ENCODE data around the gene DCAF8. TPM values are rescaled to one million over a fixed set of nuclear protein-coding genes. Genes with fewer than 3 reads are reported as not detected.
A peak's percentile ranks its signal among the peaks of the same experiment; 100 is the strongest.

DCAF8 gene
- total RNA-seq, 1 experiment from 2014 or later = 98.1 TPM

DNA sequence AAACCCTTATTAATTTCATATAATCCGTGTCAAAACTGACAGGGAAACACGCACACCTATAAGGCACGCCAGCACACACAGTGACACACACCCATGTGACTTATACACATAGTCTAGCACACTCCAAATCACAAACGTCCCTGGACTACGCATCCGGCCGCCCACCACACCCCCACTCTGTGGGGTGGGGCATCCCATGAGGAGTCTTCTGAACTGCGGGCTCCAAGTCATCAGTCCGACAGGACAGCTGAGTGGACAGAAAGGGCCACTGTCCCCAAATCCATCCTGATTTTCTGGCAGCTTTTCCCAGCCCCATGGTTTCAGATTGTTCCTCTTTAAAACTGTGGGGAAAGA, 56.3 kb downstream of the DCAF8 start:
- POLR2A ChIA-PET = interaction anchor here (1.5 kb wide), 1 partner anchor 14 kb away, joined by 6 read pairs; no protein-coding TSS in a partner anchor
- Histone ChIP-seq H3K27ac (ENCODE audit: low read depth, low read length) (peak overlapping the region; percentile 4; the same call in 1 of the 2 replicates), H3K4me1 (ENCODE audit: control insufficient read depth in 1 of 2, insufficient read depth in 2 of 2, low read length in 2 of 2) (peaks cover 12 to 20% of the 10 kb centered on the region in 2 experiments; a peak in 3 of 4 replicates), H3K9me3 (ENCODE audit: control insufficient read depth in 1 of 2, insufficient read depth in 1 of 2, low read depth in 1 of 2, low read length in 2 of 2) (no peaks in the 10 kb centered on the region), H3K4me2 (ENCODE audit: low read length) (peak overlapping the region; percentile 90), H3K79me2 (ENCODE audit: insufficient read depth, low read length) (peaks cover 48% of the 10 kb centered on the region), H2AFZ (ENCODE audit: low read depth, low read length, poor library complexity, severe bottlenecking) (no peak overlapping the region), H3K36me3 (ENCODE audit: control insufficient read depth in 1 of 2, insufficient read depth in 2 of 2, low read length in 2 of 2) (peaks cover 5 to 20% of the 10 kb centered on the region in 2 experiments; a peak in 3 of 4 replicates), H3K9ac (ENCODE audit: low read length) (peak overlapping the region; percentile 91), H3K27me3 (ENCODE audit: insufficient read depth, low read length) (no peaks in the 10 kb centered on the region), H3K4me3 (replicated peaks in 1 of 2; ENCODE audit: low read depth in 1 of 2, low read length in 2 of 2) (peak overlapping the region; percentile 78 to 89), H4K20me1 (ENCODE audit: insufficient read depth) (0 out of 2 replicates have a peak, but pooled peaks cover 4% of the 10 kb centered on the region), H3K9me2 (ENCODE audit: insufficient read depth) (no peaks in the 10 kb centered on the region)
- DNase-seq (ENCODE audit: low read depth, low spot score) = peak; percentile 10
- TF ChIP-seq, protein P1, sequence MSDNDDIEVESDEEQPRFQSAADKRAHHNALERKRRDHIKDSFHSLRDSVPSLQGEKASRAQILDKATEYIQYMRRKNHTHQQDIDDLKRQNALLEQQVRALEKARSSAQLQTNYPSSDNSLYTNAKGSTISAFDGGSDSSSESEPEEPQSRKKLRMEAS (IDR thresholded peaks at IDR 0.05) = peak; percentile 49; the same call in 1 of the 2 replicates
- no peak for TF ChIP-seq CTCF (IDR thresholded peaks at IDR 0.05 in 2 of 3, conservative IDR thresholded peaks at IDR 0.05 in 1 of 3; ENCODE audit: borderline replicate concordance in 1 of 3, insufficient read depth in 1 of 3, low read depth in 2 of 3, low read length in 2 of 3)
- intact Hi-C loops (cut with micrococcal nuclease) = no loop called here
- peak; percentile 71 for ATAC-seq
- CTCF ChIA-PET = no interaction called here
- BruUV-seq (replicated peaks) = no TSS peak
- RAD21 ChIA-PET (ENCODE audit: low non-redundant PET in 1 of 2, low total read pairs in 2 of 2, uncharacterized antibody in 2 of 2, unreplicated experiment in 2 of 2) = no interaction called here

DNA sequence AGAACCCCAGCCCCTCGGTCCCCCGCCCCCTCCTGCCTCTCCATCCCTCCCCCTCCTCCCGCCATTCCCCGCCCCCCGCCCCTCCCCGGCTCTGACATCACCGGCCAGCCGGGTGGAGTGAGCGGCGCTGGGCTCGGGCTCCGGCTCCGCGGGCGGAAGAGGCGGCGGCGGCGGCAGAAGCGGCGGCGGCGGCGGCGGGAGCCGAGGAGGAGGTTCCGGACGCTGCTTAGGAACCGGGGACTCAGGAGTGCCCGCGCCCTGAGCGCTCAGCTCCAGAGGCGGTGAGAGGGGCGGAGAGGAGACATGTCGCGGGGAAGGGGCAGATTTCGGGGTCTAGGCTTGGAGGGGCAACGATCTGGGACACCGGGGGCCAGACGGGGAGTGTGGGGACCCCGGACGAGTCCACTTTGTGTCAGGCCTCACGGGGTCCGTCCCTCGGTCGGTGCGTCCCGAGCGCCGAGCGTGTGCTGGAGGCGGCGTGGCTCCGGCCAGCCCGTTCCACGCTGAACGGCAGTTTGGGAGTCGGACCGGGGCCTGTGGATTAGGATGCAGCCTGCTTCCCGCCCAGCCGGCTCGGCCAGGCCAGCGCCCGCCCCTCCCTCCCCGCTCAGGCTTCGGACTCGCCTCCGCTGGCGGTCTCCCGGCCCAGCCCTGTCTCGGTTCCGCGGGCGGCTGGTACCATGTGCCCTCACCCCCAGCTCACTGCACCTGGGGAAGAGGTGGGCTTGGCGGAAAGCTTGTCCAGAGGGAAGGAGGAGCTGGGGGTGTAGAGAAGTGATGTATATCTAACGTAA, 56.9 kb downstream of the DCAF8 start, which contains the start of gene PEA15:
TSS of gene PEA15 (plus strand) at position 143 of the 794 bp plus-strand sequence. CDS start 6,161 bp downstream, outside the sequence.
- ChIA-PET POLR2A (no interaction called here), CTCF (interaction anchor here (2.1 kb wide), 1 partner anchor 12 kb away, joined by 17 read pairs; no protein-coding TSS in a partner anchor), RAD21 (ENCODE audit: low non-redundant PET in 1 of 2, low total read pairs in 2 of 2, uncharacterized antibody in 2 of 2, unreplicated experiment in 2 of 2) (no interaction called here)
- H3K9me2 ChIP-seq (ENCODE audit: insufficient read depth) = no peaks in the 10 kb centered on the region
- no peaks in the 10 kb centered on the region for H3K9me3 ChIP-seq (ENCODE audit: control insufficient read depth in 1 of 2, insufficient read depth in 1 of 2, low read depth in 1 of 2, low read length in 2 of 2)
- ATAC-seq (peak; percentile 80), DNase-seq (ENCODE audit: low read depth, low spot score) (peak; percentile 12)
- H3K27me3 ChIP-seq (ENCODE audit: insufficient read depth, low read length) = no peaks in the 10 kb centered on the region
- 0 out of 2 replicates have a peak, but pooled peaks cover 4% of the 10 kb centered on the region for H4K20me1 ChIP-seq (ENCODE audit: insufficient read depth)
- peak within 1 kb of the TSS; percentile 78 to 89 for H3K4me3 ChIP-seq (replicated peaks in 1 of 2; ENCODE audit: low read depth in 1 of 2, low read length in 2 of 2)
- H3K4me1 ChIP-seq (ENCODE audit: control insufficient read depth in 1 of 2, insufficient read depth in 2 of 2, low read length in 2 of 2) = peaks cover 12 to 20% of the 10 kb centered on the region in 2 experiments; a peak in 3 of 4 replicates
- intact Hi-C loops (cut with micrococcal nuclease) = no loop called here
- peak within 1 kb of the TSS; percentile 90 for H3K4me2 ChIP-seq (ENCODE audit: low read length)
- H3K36me3 ChIP-seq (ENCODE audit: control insufficient read depth in 1 of 2, insufficient read depth in 2 of 2, low read length in 2 of 2) = peaks cover 5 to 20% of the 10 kb centered on the region in 2 experiments; a peak in 2 of 4 replicates
- H3K9ac ChIP-seq (ENCODE audit: low read length) = peak within 1 kb of the TSS; percentile 91
- TF ChIP-seq SRF (IDR thresholded peaks at IDR 0.05; ENCODE audit: low read depth) (no peak), SIN3A (IDR thresholded peaks at IDR 0.05; ENCODE audit: low read depth) (peak; percentile 75; the same call in 1 of the 2 replicates), ZFX (IDR thresholded peaks at IDR 0.05) (peak; percentile 73), POLR2AphosphoS5 (IDR thresholded peaks at IDR 0.05; ENCODE audit: low read depth, low read length) (peak; percentile 70), ATF3 (IDR thresholded peaks at IDR 0.05) (no peak), POLR2A (IDR thresholded peaks at IDR 0.05; ENCODE audit: borderline replicate concordance, extremely low read depth, insufficient read depth, insufficient read length) (peak; percentile 24), YY1 (IDR thresholded peaks at IDR 0.05; ENCODE audit: extremely low read depth, insufficient replicate concordance, low read depth, low read length) (peak; percentile 33)
- TSS peak; percentile 54 for BruUV-seq (replicated peaks)
- H2AFZ ChIP-seq (ENCODE audit: low read depth, low read length, poor library complexity, severe bottlenecking) = peak within 1 kb of the TSS; percentile 77
- H3K79me2 ChIP-seq (ENCODE audit: insufficient read depth, low read length) = peaks cover 45% of the 10 kb centered on the region
- H3K27ac ChIP-seq (ENCODE audit: low read depth, low read length) = peak within 1 kb of the TSS; percentile 78
